T-helper 1 cell treated with Interleukin-12 subunit alpha and Interleukin-12 subunit beta and Interleukin-4 antibody, amounts not matched to agents 30 ng/mL and 1 ng/mL, for 36 hours (primary cell): ENCODE measurements around the gene TUBB4A. TPM values are rescaled to one million over a fixed set of nuclear protein-coding genes. Genes with fewer than 3 reads are reported as not detected.
"Not testable (repeated sequence)": the region's sequence is repeated elsewhere in the genome, so short reads cannot be mapped to it uniquely, and the experiment has no call there.

Experiments
- intact Hi-C: fragments of 100-400 bp; cut with micrococcal nuclease; formaldehyde crosslinking; loops from one replicate; pipeline ENCODE4 v1.15.1; 2024
- total RNA-seq: library from RNA; stranded (reverse); gene quantifications from 2 replicates; pipeline ENCODE4 v1.2.3, GENCODE V29; 2022

Gene TUBB4A
- total RNA-seq, 1 donor from 2014 or later, result 2.4 TPM

- intact Hi-C loops, result no loop called here
Measured at GRCh38 chr19:6527893-6528543, 25.9 kb upstream of the TUBB4A start.

GRCh38 chr19:6524311-6524710 lies 22.2 kb upstream of the TUBB4A start:
- intact Hi-C loops, result no loop called here

GRCh38 chr19:6522712-6523111 lies 20.6 kb upstream of the TUBB4A start:
- intact Hi-C loops, result loop anchor here (2.0 kb wide), 1 partner anchor 104 kb away; no protein-coding TSS in a partner anchor

GRCh38 chr19:6521718-6522646 lies 19.9 kb upstream of the TUBB4A start:
- intact Hi-C loops, result loop anchor here (2.0 kb wide), 1 partner anchor 105 kb away; no protein-coding TSS in a partner anchor

GRCh38 chr19:6519289-6519688 lies 17.2 kb upstream of the TUBB4A start:
- intact Hi-C loops, result loop anchor here (5.0 to 10.0 kb wide), 2 partner anchors 198 to 394 kb away; no protein-coding TSS in a partner anchor

GRCh38 chr19:6518145-6518911 lies 16.2 kb upstream of the TUBB4A start:
- intact Hi-C loops, result loop anchor here (5.0 to 10.0 kb wide), 2 partner anchors 199 to 394 kb away; no protein-coding TSS in a partner anchor

- intact Hi-C loops, result loop anchor here (1.0 to 10.0 kb wide), 15 partner anchors 11 to 392 kb away; partner anchors contain the start of genes CD70, DENND1C, SH2D3A and TNFSF9
Measured at GRCh38 chr19:6516659-6517291, 14.7 kb upstream of the TUBB4A start.

GRCh38 chr19:6516018-6516658 lies 14.0 kb upstream of the TUBB4A start:
- intact Hi-C loops, result loop anchor here (1.0 to 10.0 kb wide), 14 partner anchors 11 to 391 kb away; partner anchors contain the start of genes CD70, SH2D3A and TNFSF9

GRCh38 chr19:6514926-6515544 lies 12.9 kb upstream of the TUBB4A start:
- intact Hi-C loops, result loop anchor here (5.0 to 10.0 kb wide), 2 partner anchors 202 to 390 kb away; no protein-coding TSS in a partner anchor

GRCh38 chr19:6514089-6514488 lies 12.0 kb upstream of the TUBB4A start:
- intact Hi-C loops, result loop anchor here (10.0 kb wide), 1 partner anchor 389 kb away; no protein-coding TSS in a partner anchor

GRCh38 chr19:6510618-6511017 lies 8.5 kb upstream of the TUBB4A start:
- intact Hi-C loops, result loop anchor here (10.0 kb wide), 1 partner anchor 386 kb away; no protein-coding TSS in a partner anchor

GRCh38 chr19:6509118-6509971 lies 7.2 kb upstream of the TUBB4A start:
- intact Hi-C loops, result no loop called here

GRCh38 chr19:6508028-6508771 lies 6.1 kb upstream of the TUBB4A start:
- intact Hi-C loops, result not testable (repeated sequence)

- intact Hi-C loops, result loop anchor here (1.0 kb wide), 3 partner anchors 21 to 78 kb away; no protein-coding TSS in a partner anchor
Measured at GRCh38 chr19:6503407-6504201, 1.5 kb upstream of the TUBB4A start.

GRCh38 chr19:6500837-6501739 lies 1.0 kb downstream of the TUBB4A start:
- intact Hi-C loops, result no loop called here
